Fibroblast of the aortic adventitia (primary cell): ENCODE results near the gene KISS1. TPM values are rescaled to one million over a fixed set of nuclear protein-coding genes. Genes with fewer than 3 reads are reported as not detected.
"Not testable (repeated sequence)": the region's sequence is repeated elsewhere in the genome, so short reads cannot be mapped to it uniquely, and the experiment has no call there.

ENCODE experiments used
- DNase-seq: peaks from one replicate; pipeline ENCODE4 v3.0.0-alpha.2; 2010; ENCODE audit warnings: low read depth
- H3K4me3 ChIP-seq: 2 replicates; pipeline ENCODE4 v1.5.1; 2011; ENCODE audit warnings: low read depth, mild to moderate bottlenecking, control low read depth, low read length, moderate library complexity
- total RNA-seq: library from RNA; depleted of rRNA; stranded (reverse); fragments of >200 nt; gene quantifications from 2 replicates; pipeline ENCODE4 v1.2.3, GENCODE V29; 2012; ENCODE audit warnings: low replicate concordance
- TF ChIP-seq, protein P1 (sequence below): IDR thresholded peaks from 2 replicates; pipeline ENCODE4 v1.5.1; 2011; ENCODE audit warnings: mild to moderate bottlenecking, low read length, control low read depth, inconsistent platforms; ENCODE audit not compliant: insufficient read depth

KISS1 gene, protein sequence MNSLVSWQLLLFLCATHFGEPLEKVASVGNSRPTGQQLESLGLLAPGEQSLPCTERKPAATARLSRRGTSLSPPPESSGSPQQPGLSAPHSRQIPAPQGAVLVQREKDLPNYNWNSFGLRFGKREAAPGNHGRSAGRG
- not detected in 2 replicates for total RNA-seq

DNA sequence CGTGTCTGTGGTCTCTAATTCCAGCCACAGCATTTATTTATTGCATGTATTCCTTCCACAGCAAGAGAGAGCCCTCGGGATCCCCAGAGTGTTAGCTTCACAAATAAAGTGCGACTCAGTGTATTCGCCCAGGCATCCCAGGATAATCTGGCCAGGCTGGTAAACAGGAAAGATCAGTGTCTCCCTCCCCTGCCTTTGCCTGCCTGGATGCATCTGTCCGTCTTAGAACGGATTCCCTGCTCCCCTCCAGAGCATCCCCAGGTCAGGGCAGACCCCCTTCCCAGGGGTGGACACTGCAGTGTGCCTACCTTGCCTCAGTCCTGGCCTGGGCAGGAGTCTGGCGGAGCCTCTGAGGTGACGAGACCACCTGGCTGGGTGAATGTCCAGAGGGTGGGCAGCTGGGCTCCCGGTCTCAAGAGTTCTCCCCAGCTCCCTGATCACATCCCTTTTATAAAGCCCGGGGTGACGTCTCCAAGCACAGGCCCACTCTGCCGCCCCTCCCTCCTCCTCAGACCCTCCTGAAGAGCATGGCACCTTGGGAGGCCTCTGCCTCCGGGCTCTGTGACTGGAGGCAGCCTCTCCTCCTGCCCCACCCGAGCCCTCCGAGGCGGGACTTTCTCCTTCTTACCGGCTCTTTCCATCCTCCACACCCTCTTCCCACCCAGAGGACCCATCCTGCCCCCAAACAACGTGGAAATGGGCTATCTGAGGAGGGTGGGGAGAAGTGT lies at the start of gene KISS1:
Gene KISS1, minus strand, starts transcription at position 424 of the 728 bp plus-strand sequence. CDS start 3,615 bp downstream, outside the sequence.
- no peak for DNase-seq
- H3K4me3 ChIP-seq, result no peak within 1 kb of the TSS
- TF ChIP-seq, protein P1, sequence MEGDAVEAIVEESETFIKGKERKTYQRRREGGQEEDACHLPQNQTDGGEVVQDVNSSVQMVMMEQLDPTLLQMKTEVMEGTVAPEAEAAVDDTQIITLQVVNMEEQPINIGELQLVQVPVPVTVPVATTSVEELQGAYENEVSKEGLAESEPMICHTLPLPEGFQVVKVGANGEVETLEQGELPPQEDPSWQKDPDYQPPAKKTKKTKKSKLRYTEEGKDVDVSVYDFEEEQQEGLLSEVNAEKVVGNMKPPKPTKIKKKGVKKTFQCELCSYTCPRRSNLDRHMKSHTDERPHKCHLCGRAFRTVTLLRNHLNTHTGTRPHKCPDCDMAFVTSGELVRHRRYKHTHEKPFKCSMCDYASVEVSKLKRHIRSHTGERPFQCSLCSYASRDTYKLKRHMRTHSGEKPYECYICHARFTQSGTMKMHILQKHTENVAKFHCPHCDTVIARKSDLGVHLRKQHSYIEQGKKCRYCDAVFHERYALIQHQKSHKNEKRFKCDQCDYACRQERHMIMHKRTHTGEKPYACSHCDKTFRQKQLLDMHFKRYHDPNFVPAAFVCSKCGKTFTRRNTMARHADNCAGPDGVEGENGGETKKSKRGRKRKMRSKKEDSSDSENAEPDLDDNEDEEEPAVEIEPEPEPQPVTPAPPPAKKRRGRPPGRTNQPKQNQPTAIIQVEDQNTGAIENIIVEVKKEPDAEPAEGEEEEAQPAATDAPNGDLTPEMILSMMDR, result no peak

DNA sequence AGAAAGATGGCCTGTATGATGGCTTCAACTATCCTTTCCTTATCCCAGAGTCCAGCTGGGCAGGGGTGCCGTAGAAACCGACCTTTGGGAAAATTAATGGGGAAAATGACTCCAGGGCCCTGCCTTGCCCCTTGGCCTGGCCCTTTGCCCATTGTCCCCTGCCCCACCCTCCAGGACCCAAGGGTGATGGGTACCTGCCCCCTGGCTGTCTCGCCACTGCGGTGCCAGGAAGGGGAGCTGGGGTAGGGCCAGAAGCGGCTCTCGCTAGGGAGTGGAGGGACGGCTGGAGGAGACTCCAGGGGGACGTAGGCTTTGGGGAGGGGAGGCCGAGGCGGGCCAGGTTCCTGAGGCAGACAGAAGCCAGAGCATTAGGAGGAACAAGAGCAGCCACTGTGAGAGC lies 46.6 kb upstream of the KISS1 start:
- no peak overlapping the region for H3K4me3 ChIP-seq
- TF ChIP-seq, protein P1, result no peak
- no peak for DNase-seq

DNA sequence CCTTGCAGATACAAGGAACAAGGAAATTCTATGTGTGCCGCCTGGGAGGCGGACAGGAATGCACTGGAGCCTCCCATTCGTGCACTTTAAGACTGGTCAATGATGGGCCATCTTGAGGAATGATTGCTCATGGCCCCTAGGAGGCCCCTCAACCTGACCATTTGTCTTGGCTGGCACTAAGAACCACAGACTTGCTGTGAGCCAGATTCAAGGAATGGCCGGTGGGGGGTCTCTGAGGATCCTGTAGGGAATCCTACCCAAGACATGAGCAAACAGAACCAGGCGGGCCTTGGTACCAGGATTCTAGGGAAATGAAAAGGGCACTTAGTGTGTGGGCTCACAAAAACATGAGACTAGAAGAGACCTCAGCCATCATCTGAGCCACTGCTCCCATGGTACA lies 45.6 kb upstream of the KISS1 start:
- no peak for DNase-seq
- TF ChIP-seq, protein P1, result no peak
- no peak overlapping the region for H3K4me3 ChIP-seq

DNA sequence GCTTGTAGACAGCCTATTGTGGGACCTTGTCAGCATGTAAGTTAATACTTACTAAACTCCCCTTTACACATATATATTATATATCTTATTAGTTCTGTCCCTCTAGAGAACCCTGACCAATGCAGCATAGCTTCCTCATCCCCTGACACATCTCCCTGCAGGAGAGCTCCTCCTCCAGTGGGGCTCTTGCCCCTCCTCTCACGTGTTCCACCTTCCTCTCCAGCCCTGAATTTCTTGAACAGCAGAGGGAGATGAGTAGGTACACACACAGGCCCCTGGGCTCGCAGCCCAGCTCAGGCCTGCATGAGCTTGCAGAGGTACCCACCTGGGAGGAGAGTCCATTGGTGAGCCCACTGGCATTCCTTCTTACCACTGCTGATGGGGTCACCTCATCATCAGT lies 44.8 kb upstream of the KISS1 start:
- DNase-seq, result no peak

DNA sequence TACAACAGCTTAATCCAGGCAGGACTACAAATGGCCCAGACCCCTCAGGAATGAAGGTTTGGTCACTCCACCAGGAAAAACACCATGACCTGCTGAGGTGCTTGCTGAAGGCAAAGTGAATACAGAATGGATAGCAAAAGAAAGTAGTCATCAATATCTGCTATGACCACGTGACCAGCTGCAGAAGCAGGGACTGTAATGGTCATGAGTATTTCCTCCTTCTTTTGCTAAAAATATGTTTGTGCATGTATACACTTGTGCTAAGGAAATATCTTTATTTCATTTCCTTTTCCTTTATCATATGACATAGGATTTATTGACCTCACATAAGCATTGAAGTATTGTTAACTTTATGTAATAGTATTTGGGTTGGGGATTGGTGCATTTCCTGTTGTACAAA lies 43.9 kb upstream of the KISS1 start:
- no peak overlapping the region for H3K4me3 ChIP-seq
- DNase-seq, result no peak
- TF ChIP-seq, protein P1, result no peak

More for the DNA sequence above, 44.8 kb upstream of the KISS1 start:
- H3K4me3 ChIP-seq, result no peak overlapping the region
- TF ChIP-seq, protein P1, result no peak

DNA sequence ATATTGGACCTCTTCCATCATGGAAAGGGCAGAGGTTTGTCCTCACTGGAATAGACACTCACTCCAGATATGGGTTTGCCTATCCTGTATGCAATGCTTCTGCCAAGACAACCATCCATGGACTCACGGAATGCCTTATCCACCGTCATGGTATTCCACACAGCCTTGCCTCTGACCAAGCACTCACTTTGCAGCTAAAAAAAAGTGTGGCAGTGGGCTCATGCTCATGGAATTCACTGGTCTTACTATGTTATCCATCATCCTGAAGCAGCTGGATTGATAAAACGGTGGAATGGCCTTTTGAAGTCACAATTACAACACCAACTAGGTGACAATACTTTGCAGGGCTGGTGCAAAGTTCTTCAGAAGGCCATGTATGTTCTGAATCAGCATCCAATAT lies 43.1 kb upstream of the KISS1 start:
- H3K4me3 ChIP-seq, DNase-seq: not testable (repeated sequence)

DNA sequence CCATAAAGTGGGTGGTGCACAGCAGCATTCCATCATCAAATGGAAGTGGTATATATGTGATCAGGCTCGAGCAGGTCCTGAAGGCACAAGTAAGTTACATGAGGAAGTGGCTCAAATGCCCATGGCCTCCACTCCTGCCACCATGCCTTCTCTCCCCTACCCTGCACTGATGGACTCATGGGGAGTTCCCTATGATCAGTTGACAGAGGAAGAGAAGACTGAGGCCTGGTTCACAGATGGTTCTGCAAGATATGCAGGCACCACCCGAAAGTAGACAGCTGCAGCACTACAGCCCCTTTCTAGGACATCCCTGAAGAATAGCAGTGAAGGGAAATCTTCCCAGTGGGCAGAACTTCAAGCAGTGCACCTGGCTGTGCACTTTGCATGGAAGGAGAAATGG lies 42.2 kb upstream of the KISS1 start:
- H3K4me3 ChIP-seq, DNase-seq: not testable (repeated sequence)

DNA sequence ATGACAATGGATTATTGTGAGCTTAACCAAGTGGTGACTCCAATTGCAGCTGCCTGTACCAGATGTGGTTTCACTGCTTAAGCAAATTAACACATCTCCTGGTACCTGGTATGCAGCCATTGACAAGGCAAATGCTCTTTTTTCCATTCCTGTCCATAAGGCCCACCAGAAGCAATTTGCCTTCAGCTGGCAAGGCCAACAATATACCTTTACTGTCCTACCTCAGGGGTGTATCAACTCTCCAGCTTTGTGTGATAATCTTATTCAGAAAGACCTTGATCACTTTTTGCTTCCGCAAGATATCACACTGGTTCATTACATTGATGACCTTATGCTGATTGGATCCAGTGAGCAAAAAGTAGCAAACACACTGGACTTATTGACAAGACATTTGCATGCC lies 41.2 kb upstream of the KISS1 start:
- DNase-seq, H3K4me3 ChIP-seq: not testable (repeated sequence)
